T-cell (primary cell): ENCODE results near the gene SORBS1. TPM values are rescaled to one million over a fixed set of nuclear protein-coding genes. Genes with fewer than 3 reads are reported as not detected.

ENCODE experiments used
- ATAC-seq, 4 experiments: fragments of 200-7000 bp in 3 of 4; fragments of 150-1000 bp in 1 of 4; cut with Tn5 transposase; replicated peaks in 1 of 4; 1 replicate in 3 of 4; 2 replicates in 1 of 4; pipeline ENCODE4 v1.10.0; 2021; ENCODE audit warnings: moderate library complexity in 3 of 4, mild to moderate bottlenecking in 2 of 4, moderate number of reproducible peaks in 1 of 4
- CTCF ChIA-PET, 2 donors: fragments of 300-600 bp; sonication (Branson Sonifier 250); formaldehyde crosslinking; loops; one replicate each; lab custom pipeline; 2022; ENCODE audit warnings: antibody characterized with exemption in 2 of 2; lab: Charles Lee
- POLR2A ChIA-PET, 2 donors: fragments of 300-600 bp; sonication (Branson Sonifier 250); formaldehyde crosslinking; loops; one replicate each; lab custom pipeline; 2022; ENCODE audit warnings: antibody characterized with exemption in 2 of 2; lab: Charles Lee
- DNase-seq, 35 experiments: peaks; one replicate each; pipeline versions ENCODE4 v3.0.0 to v3.0.0-alpha.2; 2013 to 2023
- H3K27ac ChIP-seq: one replicate; pipeline ENCODE4 v1.5.1; 2013; ENCODE audit warnings: low read length
- H3K27me3 ChIP-seq, 2 experiments: replicated peaks in 1 of 2; 1 replicate in 1 of 2; 2 replicates in 1 of 2; pipeline versions ENCODE4 v1.6.1 to v1.7.0; 2013; ENCODE audit warnings: low read length in 1 of 2, mixed read lengths in 1 of 2; ENCODE audit not compliant: control insufficient read depth in 2 of 2, insufficient read depth in 2 of 2; ENCODE audit errors: extremely low read depth in 1 of 2
- H3K36me3 ChIP-seq, 2 donors: 1 replicate in 1 of 2; 2 replicates in 1 of 2; pipeline versions ENCODE4 v1.6.1 to v1.7.0; 2013; ENCODE audit warnings: low read length in 1 of 2; ENCODE audit not compliant: control insufficient read depth in 2 of 2, insufficient read depth in 1 of 2; ENCODE audit errors: extremely low read depth in 1 of 2
- H3K4me1 ChIP-seq, 2 experiments: 1 replicate in 1 of 2; 2 replicates in 1 of 2; pipeline versions ENCODE4 v1.6.1 to v1.7.0; 2013; ENCODE audit warnings: low read length in 2 of 2, mixed read lengths in 1 of 2; ENCODE audit not compliant: insufficient read depth in 2 of 2, control insufficient read depth in 1 of 2; ENCODE audit errors: extremely low read depth in 1 of 2
- H3K4me3 ChIP-seq, 2 donors: 1 replicate in 1 of 2; 2 replicates in 1 of 2; pipeline versions ENCODE4 v1.5.1 to v1.7.0; 2013; ENCODE audit warnings: mild to moderate bottlenecking in 2 of 2, low read length in 1 of 2, moderate library complexity in 1 of 2; ENCODE audit not compliant: control insufficient read depth in 1 of 2; ENCODE audit errors: extremely low read depth in 1 of 2
- H3K9me3 ChIP-seq: 2 replicates; pipeline ENCODE4 v1.7.0; 2013
- H3K27ac Mint-ChIP-seq, 2 donors: one replicate each; pipeline ENCODE4 v1.8.0; 2020 to 2021; ENCODE audit warnings: mild to moderate bottlenecking in 2 of 2, mixed read lengths in 2 of 2
- H3K27me3 Mint-ChIP-seq, 2 donors: one replicate each; pipeline ENCODE4 v1.8.0; 2021 to 2022; ENCODE audit warnings: mixed read lengths in 2 of 2
- H3K36me3 Mint-ChIP-seq: one replicate; pipeline ENCODE4 v1.8.0; 2021; ENCODE audit warnings: mixed read lengths
- H3K4me1 Mint-ChIP-seq, 3 donors: one replicate each; pipeline ENCODE4 v1.8.0; 2020 to 2022; ENCODE audit warnings: mixed read lengths in 3 of 3, mild to moderate bottlenecking in 1 of 3
- H3K4me3 Mint-ChIP-seq, 3 donors: one replicate each; pipeline ENCODE4 v1.8.0; 2020 to 2022; ENCODE audit warnings: mild to moderate bottlenecking in 3 of 3, mixed read lengths in 3 of 3, moderate library complexity in 3 of 3
- H3K9me3 Mint-ChIP-seq, 3 donors: one replicate each; pipeline ENCODE4 v1.8.0; 2020 to 2022; ENCODE audit warnings: mixed read lengths in 3 of 3
- WGBS: methylation state at CpG from one replicate; pipeline ENCODE4 v1.1.5; 2013; ENCODE audit warnings: missing lambda C conversion rate; ENCODE audit not compliant: insufficient coverage; 5-methylcytosine and 5-hydroxymethylcytosine counted together
- total RNA-seq, 35 experiments: library from RNA in 6 of 35; stranded (reverse) in 6 of 35; fragments of 120-200 nt in 1 of 35; gene quantifications; one replicate each; pipeline versions ENCODE4 v1.2.1 to v1.2.4 and lab custom pipeline; 2013 to 2026

Gene SORBS1
- total RNA-seq, 5 donors from 2014 or later (not counting 1 experiment from before 2014, with no cell fraction given): 0.98 to 2.4 (median 1.8) TPM

GRCh38 chr10:95303535-95303934 is 257.6 kb downstream of the SORBS1 start:
- H3K9me3 ChIP-seq: no peaks in the 10 kb centered on the region
- no peak overlapping the region for H3K27ac ChIP-seq
- CTCF ChIA-PET: no interaction called here
- ATAC-seq: no peak
- POLR2A ChIA-PET: no interaction called here
- H3K27me3 ChIP-seq: peaks cover 0 to 4% of the 10 kb centered on the region in 2 experiments
- H3K4me3 ChIP-seq: no peak overlapping the region
- Mint-ChIP-seq H3K9me3 (no peaks in the 10 kb centered on the region), H3K4me1 (no peaks in the 10 kb centered on the region), H3K27me3 (peaks cover 0 to 4% of the 10 kb centered on the region in 2 donors), H3K27ac (no peak overlapping the region), H3K4me3 (no peak overlapping the region), H3K36me3 (no peaks in the 10 kb centered on the region)
- DNase-seq: no peak
- WGBS: 85% methylated on average over 8 of the region's 8 CpGs
- H3K36me3 ChIP-seq: no peaks in the 10 kb centered on the region
- no peaks in the 10 kb centered on the region for H3K4me1 ChIP-seq

- H3K36me3 Mint-ChIP-seq: no peaks in the 10 kb centered on the region
- no peak overlapping the region for H3K27ac ChIP-seq
- H3K9me3 Mint-ChIP-seq: no peaks in the 10 kb centered on the region
- H3K27me3 Mint-ChIP-seq: no peaks in the 10 kb centered on the region
- DNase-seq: no peak
- CTCF ChIA-PET: no interaction called here
- peaks cover 7 to 8% (median 8%) of the 10 kb centered on the region in 3 donors for H3K4me1 Mint-ChIP-seq
- peaks cover 0 to 14% of the 10 kb centered on the region in 2 experiments for H3K4me1 ChIP-seq
- no peak overlapping the region for H3K4me3 ChIP-seq
- no peaks in the 10 kb centered on the region for H3K9me3 ChIP-seq
- no peak overlapping the region for H3K27ac Mint-ChIP-seq
- no peak overlapping the region for H3K4me3 Mint-ChIP-seq
- H3K36me3 ChIP-seq: no peaks in the 10 kb centered on the region
- no CpG with 5 or more reads among the region's 3 CpGs for WGBS
- H3K27me3 ChIP-seq: peaks cover 0 to 10% of the 10 kb centered on the region in 2 experiments
- no peak for ATAC-seq
- POLR2A ChIA-PET: no interaction called here
Measured at GRCh38 chr10:95300022-95300539, 261.1 kb downstream of the SORBS1 start.

GRCh38 chr10:95297402-95297801 is 263.8 kb downstream of the SORBS1 start:
- Histone ChIP-seq H3K4me1 (peaks cover 0 to 21% of the 10 kb centered on the region in 2 experiments), H3K36me3 (no peaks in the 10 kb centered on the region), H3K27ac (no peak overlapping the region), H3K4me3 (no peak overlapping the region), H3K9me3 (no peaks in the 10 kb centered on the region), H3K27me3 (peaks cover 0 to 11% of the 10 kb centered on the region in 2 experiments)
- Mint-ChIP-seq H3K4me1 (peaks cover 12 to 23% (median 16%) of the 10 kb centered on the region in 3 donors), H3K4me3 (no peak overlapping the region), H3K27ac (no peak overlapping the region), H3K9me3 (no peaks in the 10 kb centered on the region), H3K27me3 (peaks cover 7 to 10% of the 10 kb centered on the region in 2 donors), H3K36me3 (no peaks in the 10 kb centered on the region)
- ChIA-PET CTCF (no interaction called here), POLR2A (no interaction called here)
- no peak for ATAC-seq
- no peak for DNase-seq
- no CpG with 5 or more reads among the region's 3 CpGs for WGBS

- no peak overlapping the region for H3K4me3 ChIP-seq
- H3K27me3 Mint-ChIP-seq: peaks cover 11 to 14% of the 10 kb centered on the region in 2 donors
- H3K27ac ChIP-seq: no peak overlapping the region
- no peak overlapping the region for H3K4me3 Mint-ChIP-seq
- WGBS: 100% methylated on average over 4 of the region's 4 CpGs
- H3K4me1 Mint-ChIP-seq: peaks cover 12 to 25% (median 18%) of the 10 kb centered on the region in 3 donors
- no peaks in the 10 kb centered on the region for H3K36me3 Mint-ChIP-seq
- CTCF ChIA-PET: no interaction called here
- H3K9me3 Mint-ChIP-seq: no peaks in the 10 kb centered on the region
- H3K27ac Mint-ChIP-seq: no peak overlapping the region
- no peaks in the 10 kb centered on the region for H3K36me3 ChIP-seq
- no peak for DNase-seq
- H3K27me3 ChIP-seq: peaks cover 0 to 16% of the 10 kb centered on the region in 2 experiments
- no peak for ATAC-seq
- POLR2A ChIA-PET: no interaction called here
- H3K4me1 ChIP-seq: peaks cover 0 to 21% of the 10 kb centered on the region in 2 experiments
- H3K9me3 ChIP-seq: no peaks in the 10 kb centered on the region
Measured at GRCh38 chr10:95296764-95297163, 264.4 kb downstream of the SORBS1 start.

GRCh38 chr10:95295031-95295755 is 266.0 kb downstream of the SORBS1 start:
- H3K36me3 ChIP-seq: no peaks in the 10 kb centered on the region
- peaks cover 0 to 25% of the 10 kb centered on the region in 2 experiments for H3K27me3 ChIP-seq
- H3K4me3 ChIP-seq: peak overlapping the region; percentile 30 to 68
- DNase-seq (peak in 29 of 35 experiments; percentile 6 to 70 (median 25)), ATAC-seq (peak; percentile 45 to 71 (median 58))
- H3K4me1 Mint-ChIP-seq: peaks cover 17 to 33% (median 23%) of the 10 kb centered on the region in 3 donors
- H3K4me3 Mint-ChIP-seq: peak overlapping the region; percentile 61 to 70 (median 64)
- H3K27ac Mint-ChIP-seq: peak overlapping the region; percentile 20 to 48
- H3K36me3 Mint-ChIP-seq: no peaks in the 10 kb centered on the region
- H3K9me3 ChIP-seq: no peaks in the 10 kb centered on the region
- peaks cover 19 to 20% of the 10 kb centered on the region in 2 donors for H3K27me3 Mint-ChIP-seq
- peaks cover 0 to 30% of the 10 kb centered on the region in 2 experiments for H3K4me1 ChIP-seq
- ChIA-PET CTCF (no interaction called here), POLR2A (no interaction called here)
- H3K27ac ChIP-seq: peak overlapping the region; percentile 44
- 1% methylated on average over 38 of the region's 39 CpGs for WGBS
- no peaks in the 10 kb centered on the region for H3K9me3 Mint-ChIP-seq

- no CpG with 5 or more reads among the region's 3 CpGs for WGBS
- ChIA-PET CTCF (interaction anchor here in 1 of 2 donors (0.7 kb wide), 1 partner anchor 66 kb away, joined by 3 read pairs; no protein-coding TSS in a partner anchor), POLR2A (no interaction called here)
- DNase-seq (no peak), ATAC-seq (no peak)
- Mint-ChIP-seq H3K27ac (no peak overlapping the region), H3K36me3 (no peaks in the 10 kb centered on the region), H3K4me3 (no peak overlapping the region), H3K4me1 (peaks cover 21 to 41% (median 23%) of the 10 kb centered on the region in 3 donors), H3K27me3 (peaks cover 29 to 30% of the 10 kb centered on the region in 2 donors), H3K9me3 (no peaks in the 10 kb centered on the region)
- no peaks in the 10 kb centered on the region for H3K36me3 ChIP-seq
- no peak overlapping the region for H3K4me3 ChIP-seq
- no peaks in the 10 kb centered on the region for H3K9me3 ChIP-seq
- H3K27ac ChIP-seq: no peak overlapping the region
- peaks cover 0 to 33% of the 10 kb centered on the region in 2 experiments for H3K4me1 ChIP-seq
- peaks cover 0 to 36% of the 10 kb centered on the region in 2 experiments for H3K27me3 ChIP-seq
Measured at GRCh38 chr10:95293631-95294030, 267.5 kb downstream of the SORBS1 start.
